Measurements from ENCODE around the gene EPHA4. TPM values are rescaled to one million over a fixed set of nuclear protein-coding genes. Genes with fewer than 3 reads are reported as not detected.

EPHA4 gene
- polyA plus RNA-seq, 12 donors, result 11.1 to 48.4 (median 17.3) TPM; not detected in 1

GRCh38 chr2:221546505-221547225, 25.4 kb downstream of the EPHA4 start:
- DNase-seq, result no peak

- no peak for DNase-seq
These were observed 30.9 kb downstream of the EPHA4 start for GRCh38 chr2:221541131-221541735.

GRCh38 chr2:221539246-221539645, 32.9 kb downstream of the EPHA4 start:
- no peak for DNase-seq

GRCh38 chr2:221535824-221536223, 36.3 kb downstream of the EPHA4 start:
- DNase-seq, result no peak

- DNase-seq, result no peak
These were observed 38.8 kb downstream of the EPHA4 start for GRCh38 chr2:221533299-221533698.

- DNase-seq, result no peak
These were observed 39.5 kb downstream of the EPHA4 start for GRCh38 chr2:221532641-221533040.

GRCh38 chr2:221530653-221531037, 41.5 kb downstream of the EPHA4 start:
- no peak for DNase-seq

- DNase-seq, result no peak
These were observed 42.0 kb downstream of the EPHA4 start for GRCh38 chr2:221529943-221530652.

- no peak for DNase-seq
These were observed 42.7 kb downstream of the EPHA4 start for GRCh38 chr2:221529177-221529942.

- no peak for DNase-seq
These were observed 44.3 kb downstream of the EPHA4 start for GRCh38 chr2:221527776-221528309.

- DNase-seq, result no peak
These were observed 47.9 kb downstream of the EPHA4 start for GRCh38 chr2:221524158-221524557.

GRCh38 chr2:221521233-221521845, 50.8 kb downstream of the EPHA4 start:
- DNase-seq, result no peak

GRCh38 chr2:221518935-221519625, 53.0 kb downstream of the EPHA4 start:
- DNase-seq, result no peak

GRCh38 chr2:221518201-221518934, 53.7 kb downstream of the EPHA4 start:
- DNase-seq, result no peak

- DNase-seq, result peak; percentile 24
These were observed 54.4 kb downstream of the EPHA4 start for GRCh38 chr2:221517696-221518151.

- no peak for DNase-seq
These were observed 54.9 kb downstream of the EPHA4 start for GRCh38 chr2:221517146-221517695.

- no peak for DNase-seq
These were observed 56.2 kb downstream of the EPHA4 start for GRCh38 chr2:221515864-221516263.

GRCh38 chr2:221514305-221515040, 57.6 kb downstream of the EPHA4 start:
- DNase-seq, result no peak

- no peak for DNase-seq
These were observed 58.9 kb downstream of the EPHA4 start for GRCh38 chr2:221513232-221513631.
